ENCODE measurements around the gene SPSB1.

The SPSB1 gene

GRCh38 chr1:9350960-9351359, 58.3 kb downstream of the SPSB1 start:
- peaks cover 7% of the 10 kb centered on the region; the same call in 1 of the 2 replicates for H3K79me2 ChIP-seq (ENCODE audit: insufficient read depth, low read depth)
- H4K20me1 ChIP-seq (ENCODE audit: insufficient read depth) = peaks cover 3% of the 10 kb centered on the region; the same call in 1 of the 2 replicates

GRCh38 chr1:9351654-9352271, 59.1 kb downstream of the SPSB1 start:
- no peak overlapping the region for H3K4me2 ChIP-seq
- no peaks in the 10 kb centered on the region for H3K36me3 ChIP-seq (ENCODE audit: insufficient read depth)
- no peaks in the 10 kb centered on the region for H3K4me1 ChIP-seq (ENCODE audit: low read depth, poor library complexity, severe bottlenecking)
- no peak for TF ChIP-seq CTCF (conservative IDR thresholded peaks at IDR 0.05; ENCODE audit: low read depth, low read length)
- no peaks in the 10 kb centered on the region for H3K27me3 ChIP-seq (ENCODE audit: insufficient read depth, low read depth)
- no peak overlapping the region for H2AFZ ChIP-seq (ENCODE audit: low read depth)
- H3K79me2 ChIP-seq (ENCODE audit: insufficient read depth, low read depth) = peaks cover 7% of the 10 kb centered on the region; the same call in 1 of the 2 replicates
- no peak overlapping the region for H3K4me3 ChIP-seq (IDR thresholded peaks at IDR 0.05; ENCODE audit: insufficient read depth, low read depth, low read length)
- H3K9ac ChIP-seq = no peak overlapping the region
- H3K27ac ChIP-seq = no peak overlapping the region
- peaks cover 3% of the 10 kb centered on the region; the same call in 1 of the 2 replicates for H4K20me1 ChIP-seq (ENCODE audit: insufficient read depth)

More at GRCh38 chr1:9350960-9351359, 58.3 kb downstream of the SPSB1 start:
- no peak overlapping the region for H3K4me2 ChIP-seq
- no peaks in the 10 kb centered on the region for H3K27me3 ChIP-seq (ENCODE audit: insufficient read depth, low read depth)
- H3K9ac ChIP-seq = no peak overlapping the region
- H3K36me3 ChIP-seq (ENCODE audit: insufficient read depth) = no peaks in the 10 kb centered on the region
- no peak overlapping the region for H3K27ac ChIP-seq
- H2AFZ ChIP-seq (ENCODE audit: low read depth) = no peak overlapping the region
- peaks cover 3% of the 10 kb centered on the region for H3K4me1 ChIP-seq (ENCODE audit: low read depth, poor library complexity, severe bottlenecking)
- TF ChIP-seq CTCF (conservative IDR thresholded peaks at IDR 0.05; ENCODE audit: low read depth, low read length) = no peak
- no peak overlapping the region for H3K4me3 ChIP-seq (IDR thresholded peaks at IDR 0.05; ENCODE audit: insufficient read depth, low read depth, low read length)

- H3K4me2 ChIP-seq = no peak overlapping the region
- H4K20me1 ChIP-seq (ENCODE audit: insufficient read depth) = no peaks in the 10 kb centered on the region
- H3K4me1 ChIP-seq (ENCODE audit: low read depth, poor library complexity, severe bottlenecking) = no peaks in the 10 kb centered on the region
- H3K79me2 ChIP-seq (ENCODE audit: insufficient read depth, low read depth) = peaks cover 7% of the 10 kb centered on the region; the same call in 1 of the 2 replicates
- no peak for TF ChIP-seq CTCF (conservative IDR thresholded peaks at IDR 0.05; ENCODE audit: low read depth, low read length)
- H3K9ac ChIP-seq = no peak overlapping the region
- H3K27ac ChIP-seq = no peak overlapping the region
- no peak overlapping the region for H3K4me3 ChIP-seq (IDR thresholded peaks at IDR 0.05; ENCODE audit: insufficient read depth, low read depth, low read length)
- H3K27me3 ChIP-seq (ENCODE audit: insufficient read depth, low read depth) = no peaks in the 10 kb centered on the region
- H3K36me3 ChIP-seq (ENCODE audit: insufficient read depth) = no peaks in the 10 kb centered on the region
- no peak overlapping the region for H2AFZ ChIP-seq (ENCODE audit: low read depth)
Observed at GRCh38 chr1:9352377-9353134, 59.9 kb downstream of the SPSB1 start.

- H4K20me1 ChIP-seq (ENCODE audit: insufficient read depth) = no peaks in the 10 kb centered on the region
- H3K79me2 ChIP-seq (ENCODE audit: insufficient read depth, low read depth) = no peaks in the 10 kb centered on the region; the same call in 1 of the 2 replicates
- no peak overlapping the region for H3K27ac ChIP-seq
- no peaks in the 10 kb centered on the region for H3K36me3 ChIP-seq (ENCODE audit: insufficient read depth)
- H3K27me3 ChIP-seq (ENCODE audit: insufficient read depth, low read depth) = no peaks in the 10 kb centered on the region
- H3K4me1 ChIP-seq (ENCODE audit: low read depth, poor library complexity, severe bottlenecking) = no peaks in the 10 kb centered on the region
- no peak for TF ChIP-seq CTCF (conservative IDR thresholded peaks at IDR 0.05; ENCODE audit: low read depth, low read length)
- no peak overlapping the region for H3K4me3 ChIP-seq (IDR thresholded peaks at IDR 0.05; ENCODE audit: insufficient read depth, low read depth, low read length)
- H3K9ac ChIP-seq = no peak overlapping the region
- H3K4me2 ChIP-seq = no peak overlapping the region
- no peak overlapping the region for H2AFZ ChIP-seq (ENCODE audit: low read depth)
Observed at GRCh38 chr1:9355503-9355902, 62.8 kb downstream of the SPSB1 start.

Data from KMS-11 (cell line).